ENCODE measurements around the gene NETO1.

DNA sequence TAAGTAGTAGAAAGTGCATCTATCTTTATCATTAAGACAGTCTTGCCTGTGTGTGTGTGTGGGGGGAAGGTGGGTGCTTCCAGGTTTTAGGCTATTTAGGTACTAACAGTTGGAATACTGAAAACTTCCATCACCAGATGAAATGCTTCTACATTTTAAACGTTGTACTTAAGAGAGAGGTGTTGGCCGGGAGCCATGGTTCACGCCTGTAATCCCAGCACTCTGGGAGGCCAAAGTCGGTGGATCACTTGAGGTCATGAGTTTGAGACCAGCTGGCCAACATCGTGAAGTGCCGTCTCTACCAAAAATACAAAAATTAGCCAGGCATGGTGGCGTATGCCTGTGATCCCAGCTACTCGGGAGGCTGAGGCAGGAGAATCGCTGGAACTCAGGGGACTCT, 4.0 kb downstream of the NETO1 start:
- TF ChIP-seq CBX2 (IDR thresholded peaks at IDR 0.05; ENCODE audit: borderline replicate concordance, low read depth): no peak
- TF ChIP-seq, protein P1, sequence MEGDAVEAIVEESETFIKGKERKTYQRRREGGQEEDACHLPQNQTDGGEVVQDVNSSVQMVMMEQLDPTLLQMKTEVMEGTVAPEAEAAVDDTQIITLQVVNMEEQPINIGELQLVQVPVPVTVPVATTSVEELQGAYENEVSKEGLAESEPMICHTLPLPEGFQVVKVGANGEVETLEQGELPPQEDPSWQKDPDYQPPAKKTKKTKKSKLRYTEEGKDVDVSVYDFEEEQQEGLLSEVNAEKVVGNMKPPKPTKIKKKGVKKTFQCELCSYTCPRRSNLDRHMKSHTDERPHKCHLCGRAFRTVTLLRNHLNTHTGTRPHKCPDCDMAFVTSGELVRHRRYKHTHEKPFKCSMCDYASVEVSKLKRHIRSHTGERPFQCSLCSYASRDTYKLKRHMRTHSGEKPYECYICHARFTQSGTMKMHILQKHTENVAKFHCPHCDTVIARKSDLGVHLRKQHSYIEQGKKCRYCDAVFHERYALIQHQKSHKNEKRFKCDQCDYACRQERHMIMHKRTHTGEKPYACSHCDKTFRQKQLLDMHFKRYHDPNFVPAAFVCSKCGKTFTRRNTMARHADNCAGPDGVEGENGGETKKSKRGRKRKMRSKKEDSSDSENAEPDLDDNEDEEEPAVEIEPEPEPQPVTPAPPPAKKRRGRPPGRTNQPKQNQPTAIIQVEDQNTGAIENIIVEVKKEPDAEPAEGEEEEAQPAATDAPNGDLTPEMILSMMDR (IDR thresholded peaks at IDR 0.05): no peak
- TF ChIP-seq POLR2A (IDR thresholded peaks at IDR 0.05; ENCODE audit: low read length): no peak
- no peak for TF ChIP-seq HOXA7 (CRISPR knock-in tag; IDR thresholded peaks at IDR 0.05)
- no peak for TF ChIP-seq JUNB (IDR thresholded peaks at IDR 0.05)
- no peak for TF ChIP-seq RAD21 (conservative IDR thresholded peaks at IDR 0.05 in 1 of 2, IDR thresholded peaks at IDR 0.05 in 1 of 2)
- no peak for TF ChIP-seq POLR2AphosphoS2 (conservative IDR thresholded peaks at IDR 0.05; ENCODE audit: low read length)
- TF ChIP-seq, protein P2, sequence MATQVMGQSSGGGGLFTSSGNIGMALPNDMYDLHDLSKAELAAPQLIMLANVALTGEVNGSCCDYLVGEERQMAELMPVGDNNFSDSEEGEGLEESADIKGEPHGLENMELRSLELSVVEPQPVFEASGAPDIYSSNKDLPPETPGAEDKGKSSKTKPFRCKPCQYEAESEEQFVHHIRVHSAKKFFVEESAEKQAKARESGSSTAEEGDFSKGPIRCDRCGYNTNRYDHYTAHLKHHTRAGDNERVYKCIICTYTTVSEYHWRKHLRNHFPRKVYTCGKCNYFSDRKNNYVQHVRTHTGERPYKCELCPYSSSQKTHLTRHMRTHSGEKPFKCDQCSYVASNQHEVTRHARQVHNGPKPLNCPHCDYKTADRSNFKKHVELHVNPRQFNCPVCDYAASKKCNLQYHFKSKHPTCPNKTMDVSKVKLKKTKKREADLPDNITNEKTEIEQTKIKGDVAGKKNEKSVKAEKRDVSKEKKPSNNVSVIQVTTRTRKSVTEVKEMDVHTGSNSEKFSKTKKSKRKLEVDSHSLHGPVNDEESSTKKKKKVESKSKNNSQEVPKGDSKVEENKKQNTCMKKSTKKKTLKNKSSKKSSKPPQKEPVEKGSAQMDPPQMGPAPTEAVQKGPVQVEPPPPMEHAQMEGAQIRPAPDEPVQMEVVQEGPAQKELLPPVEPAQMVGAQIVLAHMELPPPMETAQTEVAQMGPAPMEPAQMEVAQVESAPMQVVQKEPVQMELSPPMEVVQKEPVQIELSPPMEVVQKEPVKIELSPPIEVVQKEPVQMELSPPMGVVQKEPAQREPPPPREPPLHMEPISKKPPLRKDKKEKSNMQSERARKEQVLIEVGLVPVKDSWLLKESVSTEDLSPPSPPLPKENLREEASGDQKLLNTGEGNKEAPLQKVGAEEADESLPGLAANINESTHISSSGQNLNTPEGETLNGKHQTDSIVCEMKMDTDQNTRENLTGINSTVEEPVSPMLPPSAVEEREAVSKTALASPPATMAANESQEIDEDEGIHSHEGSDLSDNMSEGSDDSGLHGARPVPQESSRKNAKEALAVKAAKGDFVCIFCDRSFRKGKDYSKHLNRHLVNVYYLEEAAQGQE (IDR thresholded peaks at IDR 0.05): no peak
- TF ChIP-seq CHD4 (IDR thresholded peaks at IDR 0.05; ENCODE audit: borderline replicate concordance): no peak
- no peak for TF ChIP-seq KDM1A (IDR thresholded peaks at IDR 0.05; ENCODE audit: low read depth)
- TF ChIP-seq, protein P3, sequence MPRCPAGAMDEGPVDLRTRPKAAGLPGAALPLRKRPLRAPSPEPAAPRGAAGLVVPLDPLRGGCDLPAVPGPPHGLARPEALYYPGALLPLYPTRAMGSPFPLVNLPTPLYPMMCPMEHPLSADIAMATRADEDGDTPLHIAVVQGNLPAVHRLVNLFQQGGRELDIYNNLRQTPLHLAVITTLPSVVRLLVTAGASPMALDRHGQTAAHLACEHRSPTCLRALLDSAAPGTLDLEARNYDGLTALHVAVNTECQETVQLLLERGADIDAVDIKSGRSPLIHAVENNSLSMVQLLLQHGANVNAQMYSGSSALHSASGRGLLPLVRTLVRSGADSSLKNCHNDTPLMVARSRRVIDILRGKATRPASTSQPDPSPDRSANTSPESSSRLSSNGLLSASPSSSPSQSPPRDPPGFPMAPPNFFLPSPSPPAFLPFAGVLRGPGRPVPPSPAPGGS (IDR thresholded peaks at IDR 0.05): no peak
- TF ChIP-seq EP300 (IDR thresholded peaks at IDR 0.05): no peak
